KBM-7 (cell line): ENCODE measurements around the gene TTYH1.

Source experiments
- DNase-seq: peaks from one replicate; pipeline ENCODE4 v3.0.0-alpha.2; 2015
- in situ Hi-C: fragments of 300-500 bp; cut with MboI; formaldehyde crosslinking; loops from 2 replicates; pipeline ENCODE4 v1.14.3; 2020; ENCODE audit warnings: low sequenced_read_pairs, low pct_unique_long_range_greater_than_20kb, mixed read lengths

TTYH1 gene

DNA sequence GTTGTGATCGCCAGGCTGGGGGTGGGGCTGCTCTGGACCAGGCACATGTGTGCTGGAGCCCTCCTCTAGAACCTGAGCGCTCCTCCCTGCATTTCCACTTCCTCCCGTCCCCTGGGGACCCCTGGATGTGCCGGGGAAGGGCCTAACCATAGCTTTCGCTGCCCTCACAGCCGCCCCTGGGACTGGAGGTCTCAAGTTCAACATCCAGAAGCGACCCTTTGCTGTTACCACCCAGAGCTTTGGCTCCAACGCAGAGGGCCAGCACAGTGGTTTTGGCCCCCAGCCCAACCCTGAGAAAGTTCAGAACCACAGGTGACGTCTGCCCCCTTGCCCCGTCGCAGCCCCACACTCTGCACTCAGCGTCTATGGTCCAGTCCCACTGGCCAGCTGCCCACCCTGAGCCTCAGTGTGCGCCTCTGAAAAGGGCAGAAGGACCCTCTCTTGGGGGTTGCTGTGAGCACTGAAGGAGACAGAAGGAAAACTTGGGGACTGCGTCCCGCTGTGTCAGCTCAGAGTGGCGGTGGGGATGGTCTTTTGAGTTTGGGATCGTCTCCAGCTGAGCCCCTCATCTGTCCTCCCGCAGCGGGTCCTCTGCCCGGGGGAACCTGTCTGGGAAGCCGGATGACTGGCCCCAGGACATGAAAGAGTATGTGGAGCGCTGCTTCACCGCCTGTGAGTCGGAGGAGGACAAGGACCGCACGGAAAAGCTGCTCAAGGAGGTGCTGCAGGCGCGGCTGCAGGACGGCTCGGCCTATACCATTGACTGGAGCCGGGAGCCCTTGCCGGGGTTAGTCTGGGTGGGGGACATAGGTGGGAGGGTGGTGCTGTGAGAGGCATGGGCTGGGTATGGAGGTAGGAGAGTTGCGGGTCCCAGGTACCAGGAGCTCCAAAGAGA lies 39.8 kb downstream of the TTYH1 start:
- in situ Hi-C loops: no loop called here
- DNase-seq: no peak

DNA sequence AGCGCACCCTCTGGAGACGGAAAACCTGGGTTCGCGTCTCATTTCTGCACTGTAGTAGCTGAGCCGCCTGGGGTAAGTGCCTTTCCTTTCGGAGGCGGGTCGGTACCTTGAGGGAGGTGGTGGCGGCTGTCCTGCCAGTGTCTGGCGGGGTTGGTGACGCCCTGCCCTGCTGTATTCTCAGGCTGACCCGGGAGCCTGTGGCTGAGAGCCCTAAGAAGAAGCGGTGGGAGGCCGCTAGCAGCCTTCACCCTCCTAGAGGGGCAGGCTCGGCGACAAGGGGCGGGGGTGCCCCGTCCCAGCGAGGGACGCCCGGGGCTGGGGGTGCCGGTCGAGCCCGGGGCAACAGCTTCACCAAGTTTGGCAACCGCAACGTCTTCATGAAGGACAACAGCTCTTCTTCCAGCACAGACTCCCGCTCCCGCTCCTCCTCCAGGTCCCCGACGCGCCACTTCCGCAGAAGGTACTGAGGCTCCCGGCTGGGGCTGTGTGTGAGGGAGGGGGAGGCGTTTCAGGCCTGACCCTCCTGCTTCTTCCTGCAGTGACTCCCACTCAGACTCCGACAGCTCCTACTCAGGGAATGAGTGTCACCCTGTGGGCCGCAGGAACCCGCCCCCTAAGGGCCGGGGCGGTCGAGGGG lies 40.6 kb downstream of the TTYH1 start:
- in situ Hi-C loops: no loop called here

DNA sequence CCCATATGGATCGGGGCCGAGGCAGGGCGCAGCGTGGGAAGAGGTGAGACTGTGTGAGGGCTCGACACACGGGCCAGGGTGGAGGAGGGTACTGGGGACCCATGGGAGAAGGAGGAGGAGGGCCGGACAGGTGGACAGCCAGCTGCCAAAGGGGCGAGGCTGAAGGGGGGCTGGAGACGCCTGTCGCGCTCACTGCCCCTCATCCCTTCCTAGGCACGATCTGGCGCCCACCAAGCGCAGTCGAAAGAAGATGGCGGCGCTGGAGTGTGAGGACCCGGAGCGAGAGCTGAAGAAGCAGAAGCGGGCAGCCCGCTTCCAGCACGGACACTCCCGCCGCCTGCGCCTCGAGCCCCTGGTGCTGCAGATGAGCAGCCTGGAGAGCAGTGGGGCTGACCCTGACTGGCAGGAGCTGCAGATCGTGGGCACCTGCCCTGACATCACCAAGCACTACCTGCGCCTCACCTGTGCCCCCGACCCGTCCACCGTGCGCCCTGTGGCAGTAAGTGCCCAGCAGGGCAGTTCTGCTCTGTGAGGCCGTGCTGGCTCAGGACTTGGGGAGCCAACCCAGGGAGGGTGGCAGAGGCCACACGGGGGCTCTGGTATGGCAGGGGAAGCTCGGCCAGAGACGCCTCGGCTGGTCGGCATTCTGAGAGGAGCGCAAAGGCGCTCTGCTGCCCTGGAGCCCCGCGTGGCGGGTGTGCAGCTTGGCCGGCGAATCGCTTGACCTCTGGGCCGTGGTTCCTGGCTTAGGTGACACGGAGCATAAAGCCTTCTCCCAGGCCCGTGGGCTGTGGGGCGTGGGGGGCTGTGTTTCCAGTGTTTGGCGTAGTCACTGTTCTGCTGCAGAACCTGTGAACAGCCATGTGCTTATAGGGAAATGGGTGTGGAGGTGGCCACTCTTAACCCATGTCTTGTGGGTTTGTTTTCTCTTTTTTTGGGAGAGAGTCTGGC lies 41.4 kb downstream of the TTYH1 start:
- no peak for DNase-seq
- in situ Hi-C loops: no loop called here

More for the DNA sequence above, 40.6 kb downstream of the TTYH1 start:
- no peak for DNase-seq

DNA sequence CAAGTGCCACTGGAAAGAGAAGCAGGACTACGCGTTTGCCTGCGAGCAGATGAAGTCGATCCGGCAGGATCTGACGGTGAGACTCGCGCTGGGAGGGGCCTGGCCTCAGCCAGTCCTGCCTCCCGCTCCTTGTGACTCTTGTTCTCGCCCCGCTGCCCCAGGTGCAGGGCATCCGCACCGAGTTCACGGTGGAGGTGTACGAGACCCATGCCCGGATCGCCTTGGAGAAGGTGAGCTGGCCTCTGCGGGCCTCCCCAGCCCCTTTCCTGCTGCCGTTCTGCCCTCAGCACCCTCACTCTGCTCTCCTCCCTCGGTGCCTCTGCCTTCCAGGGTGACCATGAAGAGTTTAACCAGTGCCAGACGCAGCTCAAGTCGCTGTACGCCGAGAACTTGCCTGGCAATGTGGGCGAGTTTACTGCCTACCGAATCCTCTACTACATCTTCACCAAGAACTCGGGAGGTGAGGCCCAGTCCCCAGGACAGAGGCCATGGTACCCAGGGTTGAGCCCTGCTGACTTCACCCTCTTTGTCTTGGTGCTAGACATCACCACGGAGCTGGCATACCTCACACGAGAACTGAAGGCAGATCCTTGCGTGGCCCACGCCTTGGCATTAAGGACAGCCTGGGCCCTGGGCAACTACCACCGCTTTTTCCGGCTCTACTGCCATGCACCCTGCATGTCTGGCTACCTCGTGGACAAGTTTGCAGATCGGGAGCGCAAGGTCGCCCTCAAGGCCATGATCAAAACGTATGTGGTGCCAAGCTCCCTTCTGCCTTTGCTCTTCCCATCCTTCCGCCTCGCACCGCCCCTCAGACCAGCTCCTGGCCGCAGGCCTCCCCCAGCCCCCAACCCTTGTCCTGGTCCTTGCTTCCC lies 42.7 kb downstream of the TTYH1 start:
- in situ Hi-C loops: no loop called here

DNA sequence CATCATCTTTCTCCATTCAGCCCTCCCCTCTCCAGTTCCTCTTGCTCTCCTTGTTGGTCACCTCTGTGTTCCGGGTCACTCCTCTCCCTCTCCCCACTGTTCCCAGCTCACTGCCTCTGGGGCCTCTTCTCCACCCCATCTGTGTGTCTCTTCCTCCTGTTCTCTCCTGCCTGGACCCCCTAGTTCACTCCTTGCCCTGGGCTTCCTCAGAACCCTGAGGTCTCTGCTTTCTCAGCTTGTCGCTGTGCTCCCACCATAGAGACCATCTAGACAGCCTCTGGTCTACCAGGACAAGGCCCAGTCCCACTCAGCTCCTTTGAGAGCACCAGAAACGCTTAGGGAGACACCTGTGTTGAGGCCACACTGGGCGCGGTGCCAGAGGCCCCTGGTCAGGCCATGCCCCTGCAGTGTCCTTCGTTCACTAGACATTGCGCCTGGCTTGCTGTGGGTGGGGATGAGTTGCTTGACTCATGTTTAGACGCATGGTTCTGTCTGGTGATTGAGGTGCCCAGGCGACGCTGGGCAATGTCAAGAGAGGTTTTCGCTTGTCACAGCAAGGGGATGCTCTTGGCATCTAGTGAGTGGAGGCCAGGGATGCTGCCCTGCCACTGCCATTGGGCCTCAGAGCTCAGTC lies 43.5 kb downstream of the TTYH1 start:
- DNase-seq: no peak
- in situ Hi-C loops: no loop called here

More for the DNA sequence above, 42.7 kb downstream of the TTYH1 start:
- no peak for DNase-seq

DNA sequence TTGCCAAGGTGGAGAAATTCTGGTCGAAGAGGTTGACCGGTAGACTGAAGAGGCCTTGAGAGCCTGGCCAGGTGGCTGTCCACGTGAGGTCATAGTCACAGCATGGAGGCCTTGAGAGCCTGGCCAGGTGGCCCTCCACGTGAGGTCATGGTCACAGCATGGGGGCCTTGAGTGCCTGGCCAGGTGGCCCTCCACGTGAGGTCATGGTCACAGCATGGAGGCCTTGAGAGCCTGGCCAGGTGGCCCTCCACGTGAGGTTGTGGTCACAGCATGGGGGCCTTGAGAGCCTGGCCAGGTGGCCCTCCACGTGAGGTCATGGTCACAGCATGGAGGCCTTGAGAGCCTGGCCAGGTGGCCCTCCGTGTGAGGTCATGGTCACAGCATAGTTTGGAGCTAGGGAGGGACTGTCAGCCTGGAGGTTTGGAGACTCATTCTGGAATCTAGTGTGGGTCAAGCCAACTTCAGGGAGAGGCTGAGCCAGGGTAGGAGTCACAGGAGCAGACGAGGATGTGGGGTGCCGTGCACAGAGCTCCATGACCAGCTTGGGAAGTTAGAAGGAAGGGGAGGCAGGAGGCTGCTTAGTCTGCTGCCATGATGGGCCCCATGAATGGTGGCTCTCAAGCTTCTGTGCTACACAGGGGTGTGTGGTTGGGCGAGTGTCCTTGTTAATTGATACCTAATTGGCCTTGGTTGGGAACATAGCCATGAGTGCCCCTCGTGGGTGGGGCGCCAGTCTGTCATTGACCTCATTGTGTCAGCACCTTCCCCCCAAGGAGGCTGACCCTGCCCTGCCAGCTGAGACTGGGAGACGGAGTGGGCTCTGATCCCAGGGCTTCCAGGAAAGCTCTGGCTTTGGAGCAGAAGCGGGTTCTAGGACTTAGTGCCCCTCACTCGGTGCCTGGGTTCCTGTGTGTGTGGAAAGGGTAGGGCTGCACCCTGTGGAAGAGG lies 44.3 kb downstream of the TTYH1 start:
- in situ Hi-C loops: no loop called here
- no peak for DNase-seq

DNA sequence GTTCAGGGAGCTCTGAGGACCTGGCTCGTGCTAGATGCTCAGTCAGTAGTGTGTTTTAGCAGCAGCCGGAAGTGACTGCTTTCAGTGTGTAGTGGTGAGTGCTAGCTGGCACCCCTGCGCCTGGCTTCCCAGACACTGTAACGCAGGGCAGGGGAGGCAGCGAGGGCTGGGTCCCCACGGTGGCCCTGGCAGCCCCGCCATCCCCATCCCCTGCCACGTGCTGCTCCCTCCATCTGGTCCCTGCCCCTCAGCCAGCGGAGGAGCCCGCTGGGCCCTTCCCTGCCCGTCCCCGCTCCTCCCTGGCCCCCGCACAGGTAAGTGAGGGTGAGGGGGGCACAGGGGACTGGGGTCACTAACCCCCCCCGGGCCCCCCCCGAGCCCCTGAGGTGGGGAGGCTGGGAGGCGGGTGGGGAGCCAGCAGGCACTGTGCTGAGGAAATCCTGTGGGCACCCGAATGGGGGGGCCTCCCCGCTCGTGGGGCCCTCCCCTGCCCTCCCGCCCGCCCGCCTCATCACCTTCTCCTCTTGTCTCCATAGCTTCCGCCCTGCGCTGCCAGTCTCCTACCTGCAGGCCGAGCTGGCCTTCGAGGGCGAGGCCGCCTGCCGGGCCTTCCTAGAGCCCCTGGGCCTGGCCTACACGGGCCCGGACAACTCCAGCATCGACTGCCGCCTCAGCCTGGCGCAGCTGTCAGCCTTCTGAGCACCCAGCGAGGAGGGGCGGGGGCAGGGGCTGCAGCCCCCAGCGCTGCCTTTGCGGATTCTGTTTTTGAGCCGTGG lies 45.2 kb downstream of the TTYH1 start:
- DNase-seq: no peak
- in situ Hi-C loops: no loop called here

DNA sequence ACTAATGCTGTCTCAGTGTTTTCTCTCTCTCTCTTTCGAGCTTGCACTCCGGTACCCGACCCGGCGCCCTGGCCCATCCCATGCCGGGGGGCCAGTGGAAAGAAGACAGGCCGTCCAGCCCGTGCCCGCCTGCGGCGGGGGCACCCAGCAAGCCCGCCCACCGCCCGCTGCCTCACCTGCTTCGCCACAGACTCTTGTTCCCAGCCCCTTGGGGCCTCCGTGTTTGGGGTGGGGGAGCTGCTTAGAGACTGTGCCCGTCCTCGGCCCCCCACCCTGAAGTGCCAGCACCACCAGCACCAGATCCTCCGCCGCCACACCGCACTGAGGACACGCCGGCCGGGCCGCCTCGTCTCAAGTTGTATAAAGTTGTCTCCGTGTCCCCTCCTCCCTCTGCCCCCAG lies 45.9 kb downstream of the TTYH1 start:
- in situ Hi-C loops: no loop called here
- DNase-seq: no peak

DNA sequence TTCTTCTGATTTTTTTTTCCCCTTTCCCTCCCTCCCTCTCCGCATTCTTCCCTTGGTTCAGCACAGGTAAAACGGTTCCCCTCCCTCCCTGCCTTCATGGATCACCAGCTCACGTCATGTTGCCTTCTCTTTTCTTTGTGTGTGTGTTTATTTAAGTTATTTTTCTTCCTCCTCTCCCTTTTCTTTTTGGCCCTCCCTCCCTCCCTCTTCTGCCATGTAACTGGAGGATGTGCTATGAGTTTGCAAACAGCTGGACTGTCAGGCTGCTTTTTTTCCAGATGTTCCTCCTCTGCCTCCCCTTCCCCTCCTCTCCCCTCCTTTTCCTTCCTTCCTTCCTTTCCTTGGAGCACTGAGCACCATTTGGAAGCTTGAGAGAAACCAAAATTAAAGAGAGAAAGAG lies 46.3 kb downstream of the TTYH1 start:
- no peak for DNase-seq
- in situ Hi-C loops: no loop called here

DNA sequence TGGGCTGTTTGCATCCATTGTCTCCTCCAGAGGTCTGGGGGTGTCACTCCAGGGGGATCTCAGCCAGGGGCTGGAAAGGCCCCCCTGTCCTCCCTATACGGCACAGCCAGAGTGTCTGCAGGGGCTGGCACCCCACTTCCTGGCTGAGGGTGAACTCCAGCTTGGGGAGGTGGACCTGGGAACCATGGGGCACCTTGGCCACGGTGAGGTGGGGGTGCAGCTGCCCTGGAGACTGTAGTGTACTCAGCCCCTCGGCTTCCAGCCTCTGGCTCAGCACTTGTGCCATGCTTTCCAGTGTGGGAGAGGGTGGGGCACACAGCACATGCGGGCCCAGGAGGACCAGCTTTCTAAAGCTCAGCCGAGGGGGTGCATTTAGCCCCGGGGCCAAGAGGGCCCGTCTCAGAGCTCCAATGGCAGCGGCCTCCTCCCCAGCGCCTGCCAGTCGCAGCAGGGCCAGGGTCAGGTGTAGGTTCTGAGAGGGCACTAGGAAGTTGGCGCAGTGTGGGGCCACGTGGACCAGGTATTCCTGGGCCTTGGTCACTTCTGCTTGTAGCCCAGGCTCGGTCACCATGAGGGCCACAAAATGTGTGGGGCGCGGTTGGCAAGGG lies 46.9 kb downstream of the TTYH1 start:
- in situ Hi-C loops: no loop called here
- DNase-seq: no peak

DNA sequence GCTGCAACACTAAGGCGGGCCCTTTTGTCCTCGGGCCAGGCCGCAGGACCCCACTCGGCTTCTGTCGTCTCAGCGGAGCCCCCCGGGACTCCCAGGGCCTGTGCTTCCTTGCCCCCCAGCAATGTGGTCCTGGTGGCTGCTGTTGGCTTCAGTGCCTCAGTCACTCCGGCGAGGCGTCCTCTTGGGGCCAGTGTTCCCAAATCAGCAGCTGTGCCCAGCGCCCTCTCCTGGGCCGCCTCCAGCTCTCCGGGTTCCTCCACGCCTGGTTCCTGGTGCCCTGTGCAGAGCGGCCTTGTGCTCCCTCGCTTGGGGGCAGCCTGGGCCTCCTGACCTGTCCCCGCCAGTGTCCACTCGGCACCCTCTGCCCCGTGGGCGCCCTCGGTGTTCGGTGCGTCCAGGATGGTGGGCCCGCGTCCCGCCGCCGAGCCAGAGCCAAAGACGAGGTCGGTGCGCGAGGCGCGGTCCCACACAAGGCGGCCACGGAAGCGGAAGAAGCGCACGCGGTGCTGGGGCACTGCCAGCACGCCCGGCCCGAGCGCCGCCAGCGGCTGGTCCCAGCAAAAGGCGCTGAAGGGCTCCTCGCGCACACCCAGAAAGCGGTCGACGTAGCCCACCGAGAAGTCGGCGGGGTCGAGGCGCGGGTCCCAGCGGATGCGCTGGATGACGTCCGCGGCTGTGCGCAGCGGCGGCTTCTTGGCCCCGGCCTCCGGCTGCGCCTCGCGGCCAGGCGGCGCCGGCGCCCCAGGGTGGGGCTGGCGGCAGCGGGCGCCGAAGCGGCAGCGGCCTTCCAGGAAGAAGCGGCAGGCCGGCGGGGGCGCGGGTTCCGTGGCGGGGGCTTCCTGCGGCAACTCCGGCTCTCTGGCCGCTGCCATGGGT lies 47.6 kb downstream of the TTYH1 start:
- in situ Hi-C loops: no loop called here
- peak; percentile 80 for DNase-seq

DNA sequence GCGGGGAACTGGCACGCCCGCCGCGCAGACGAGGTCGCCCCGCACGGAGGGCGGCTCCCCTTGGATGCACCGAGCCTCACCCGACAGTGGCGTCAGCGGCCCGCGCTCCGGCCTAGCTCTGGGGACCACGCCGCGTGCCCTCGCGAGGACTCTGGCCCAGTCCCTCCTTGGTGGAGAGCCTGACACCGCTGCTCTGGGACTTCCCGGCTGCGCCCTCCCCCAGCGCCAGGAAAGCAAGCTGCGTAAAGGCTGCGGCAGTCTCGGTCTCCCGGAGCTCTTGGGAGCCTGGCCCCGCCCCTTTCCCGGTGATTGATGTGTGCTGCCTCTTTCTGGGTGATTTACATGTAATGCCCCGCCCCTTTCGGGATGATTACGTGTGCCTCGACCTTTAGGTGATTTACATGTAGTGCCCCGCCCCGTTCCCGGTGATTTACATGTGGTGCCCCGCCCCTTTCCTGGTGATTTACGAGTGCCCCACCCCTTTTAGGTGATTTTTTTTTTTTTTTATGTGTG lies 48.3 kb downstream of the TTYH1 start, which contains the start of gene LENG9:
LENG9 (minus strand) TSS at position 248 of the 513 bp plus-strand sequence. CDS start 252 bp downstream, outside the sequence.
- in situ Hi-C loops: no loop called here
- DNase-seq: peak; percentile 97

DNA sequence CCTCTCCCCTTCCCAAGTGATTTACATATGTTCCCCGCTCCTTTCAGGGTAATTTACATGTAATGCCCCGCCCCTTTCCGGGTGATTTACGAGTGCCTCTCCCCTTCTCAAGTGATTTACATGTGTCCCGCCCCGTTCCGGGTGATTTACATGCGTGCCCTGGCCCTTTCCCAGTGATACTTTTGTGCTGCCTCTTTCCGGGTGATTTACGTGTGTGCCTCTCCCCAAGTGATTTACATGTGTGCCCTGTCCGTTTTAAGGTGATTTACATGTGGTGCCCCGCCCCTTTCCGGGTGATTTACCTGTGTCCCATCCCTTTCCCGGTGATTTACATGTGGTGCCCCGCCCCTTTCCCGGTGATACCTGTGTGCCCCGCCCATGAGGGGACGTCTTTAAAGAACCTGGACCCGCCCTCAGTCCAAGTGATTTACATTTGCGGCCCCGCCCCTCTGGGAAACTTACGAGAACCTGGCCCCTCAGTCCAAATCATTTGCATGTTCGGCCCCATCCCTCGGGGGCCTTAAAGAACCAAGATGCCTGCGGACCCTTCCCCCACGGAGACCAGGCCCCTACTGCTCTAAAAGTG lies 48.9 kb downstream of the TTYH1 start:
- in situ Hi-C loops: no loop called here
- DNase-seq: no peak

DNA sequence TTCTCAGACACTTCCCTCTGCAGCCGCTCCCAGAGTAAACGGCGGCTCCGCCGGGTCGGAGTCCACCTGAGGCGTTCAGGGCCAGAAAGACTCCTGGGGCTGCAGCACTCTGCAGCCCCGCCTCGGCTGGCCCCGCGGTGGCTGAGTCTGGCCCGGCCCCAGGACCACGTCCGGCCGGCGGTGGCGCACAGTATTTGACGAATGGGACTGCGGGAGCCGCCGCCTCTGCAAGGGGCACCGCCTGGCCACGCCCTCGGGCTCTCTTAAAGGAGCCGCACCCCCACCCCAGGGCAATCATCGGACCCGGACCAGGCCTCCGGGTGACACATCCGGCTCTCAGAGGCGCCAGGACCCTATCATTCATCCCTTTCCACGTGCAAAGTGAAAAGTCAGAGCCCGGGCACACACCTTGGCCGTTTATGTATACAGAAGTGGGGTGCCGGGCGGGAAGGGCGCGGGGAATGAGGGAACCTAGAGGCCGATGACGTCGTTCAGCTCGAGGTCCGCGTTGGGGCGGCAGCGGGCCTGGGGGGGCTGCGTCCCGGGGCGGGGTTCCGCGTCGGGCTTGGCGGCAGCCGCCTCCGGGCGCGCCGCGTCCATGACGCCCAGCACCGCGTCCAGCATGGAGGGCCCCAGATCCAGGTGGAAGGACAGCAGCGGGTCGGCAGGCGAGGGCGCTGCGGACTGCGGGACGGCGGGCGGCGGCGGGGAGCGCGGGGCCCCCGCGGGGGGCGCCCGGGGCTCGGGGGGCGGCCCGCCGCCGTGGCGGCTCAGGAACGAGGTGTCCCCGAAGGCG lies 49.6 kb downstream of the TTYH1 start:
- in situ Hi-C loops: no loop called here
- DNase-seq: peak; percentile 86
